Adrenal gland (tissue), 12 donors: ENCODE measurements around the gene CABP1. TPM values are rescaled to one million over a fixed set of nuclear protein-coding genes. Genes with fewer than 3 reads are reported as not detected.
A peak's percentile ranks its signal among the peaks of the same experiment; 100 is the strongest.

Source experiments
- DNase-seq, 7 donors: peaks; one replicate each; pipeline ENCODE4 v3.0.0-alpha.2; 2019 to 2020
- H3K27ac ChIP-seq, 5 donors: fragments of 200-600 bp; sonication (generic) in 4 of 5; 1 replicate in 3 of 5; 2 replicates in 2 of 5; pipeline versions ENCODE4 v1.5.1 to v1.8.0; 2016 to 2020; ENCODE audit warnings: mild to moderate bottlenecking in 1 of 5
- H3K27me3 ChIP-seq: fragments of 200-600 bp; 2 replicates; pipeline ENCODE4 v1.8.0; 2021
- H3K36me3 ChIP-seq, 2 donors: fragments of 200-600 bp; replicated peaks in 1 of 2; 1 replicate in 1 of 2; 2 replicates in 1 of 2; pipeline versions ENCODE4 v1.5.1 to v1.8.0; 2018 to 2022
- H3K4me1 ChIP-seq, 2 donors: fragments of 200-600 bp; replicated peaks in 1 of 2; 1 replicate in 1 of 2; 2 replicates in 1 of 2; pipeline versions ENCODE4 v1.5.1 to v1.8.0; 2018 to 2021
- H3K4me3 ChIP-seq, 4 donors: fragments of 200-600 bp; sonication (generic) in 3 of 4; one replicate each; pipeline ENCODE4 v1.5.1; 2016 to 2018
- H3K9me3 ChIP-seq, 3 donors: fragments of 200-600 bp; sonication (generic) in 1 of 3; replicated peaks in 1 of 3; 1 replicate in 2 of 3; 2 replicates in 1 of 3; pipeline versions ENCODE4 v1.5.1 to v1.8.0; 2016 to 2021
- POLR2A ChIP-seq, 2 donors: fragments of 450-650 bp; IDR thresholded peaks; one replicate each; pipeline ENCODE4 v1.6.1; 2017; ENCODE audit warnings: antibody characterized with exemption in 2 of 2, mild to moderate bottlenecking in 2 of 2, moderate library complexity in 1 of 2
- WGBS, 4 donors: extraction: QIAGEN DNeasy Blood & Tissue Kit in 2 of 4; methylation state at CpG; one replicate each; pipeline versions ENCODE4 v1.1.5 to v1.1.7; 2013 to 2017; 5-methylcytosine and 5-hydroxymethylcytosine counted together
- intact Hi-C, 2 donors: fragments of 100-400 bp; cut with DNase I; formaldehyde crosslinking; loops; one replicate each; pipeline versions ENCODE4 v1.14.1 to v1.15.0; 2022 to 2023
- polyA plus RNA-seq, 3 donors: library from polyadenylated mRNA; stranded (reverse); fragments of 200-250 nt in 2 of 3; fragments of 350-450 nt in 1 of 3; fragmentation: Illumina TruSeq in 1 of 3; extraction: RNeasy Lipid Tissue Mini Kit (QIAGEN cat#74804) in 1 of 3; gene quantifications; one replicate each; pipeline ENCODE4 v1.2.3, GENCODE V29; 2013 to 2014
- total RNA-seq, 9 donors: library from RNA; depleted of rRNA in 4 of 9; stranded (reverse); fragments of >200 nt in 4 of 9; fragments of 120-200 nt in 1 of 9; fragmentation: NEBNext Ultra II Directional in 1 of 9; extraction: Animal tissue kit (Norgen Biotek cat#: 25700) in 1 of 9; gene quantifications; one replicate each; pipeline versions ENCODE4 v1.1.0 to v1.2.4, GENCODE V29; 2013 to 2023
- TF ChIP-seq, protein P1 (sequence below), 6 experiments: fragments of 450-650 bp in 4 of 6; fragments of 200-600 bp in 2 of 6; sonication (generic) in 1 of 6; IDR thresholded peaks; 1 replicate in 5 of 6; 2 replicates in 1 of 6; pipeline versions ENCODE4 v1.5.1 to v1.8.0; 2016 to 2021; ENCODE audit warnings: antibody characterized with exemption in 6 of 6, mild to moderate bottlenecking in 2 of 6, moderate library complexity in 1 of 6
- donor health status: healthy with polysubstance abuse.
- donor health status: Bipolar disorder and iron deficiency.
- donor health status: DM: yes; HTN: yes; CAD: no.
- donor health status: DM: no; HTN: no; CAD: no.
- donor health status: DM: no; HTN: no; CAD: no.
- donor health status: DM: yes; HTN: yes; CAD: no.

Gene CABP1
- total and polyA plus RNA-seq, 12 donors: 0.42 to 5.1 (median 2.3) TPM; not detected in 1

DNA sequence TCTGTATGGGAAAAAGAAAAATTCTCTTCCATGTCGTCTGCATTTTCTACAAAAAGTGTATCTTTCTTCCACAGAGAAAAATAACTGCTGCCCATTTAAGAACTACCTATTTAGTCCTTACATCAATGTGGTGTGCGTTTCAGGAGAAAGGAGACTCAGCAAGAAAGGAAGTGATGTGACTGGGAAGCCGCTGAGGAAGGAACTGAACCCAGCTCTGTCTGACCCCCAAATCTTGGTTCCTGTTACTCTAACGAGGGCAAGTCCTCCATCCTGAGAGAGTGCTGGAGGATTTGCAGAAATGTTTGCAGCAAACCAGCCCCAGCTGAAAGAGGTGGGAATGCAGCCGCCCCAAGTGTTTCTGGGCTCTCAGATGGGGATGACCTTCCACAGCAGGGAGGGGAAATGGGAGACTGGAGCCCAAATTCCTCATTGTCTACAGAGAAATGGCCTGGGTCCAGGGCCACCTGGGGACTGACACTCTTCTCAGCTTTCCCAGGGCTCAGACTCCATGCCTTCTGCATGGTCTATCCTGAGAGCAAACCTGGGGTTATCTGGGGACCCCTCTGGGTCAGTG is 39.8 kb downstream of the CABP1 start:
- no peak for DNase-seq
- TF ChIP-seq POLR2A (IDR thresholded peaks at IDR 0.05): no peak
- TF ChIP-seq, protein P1, sequence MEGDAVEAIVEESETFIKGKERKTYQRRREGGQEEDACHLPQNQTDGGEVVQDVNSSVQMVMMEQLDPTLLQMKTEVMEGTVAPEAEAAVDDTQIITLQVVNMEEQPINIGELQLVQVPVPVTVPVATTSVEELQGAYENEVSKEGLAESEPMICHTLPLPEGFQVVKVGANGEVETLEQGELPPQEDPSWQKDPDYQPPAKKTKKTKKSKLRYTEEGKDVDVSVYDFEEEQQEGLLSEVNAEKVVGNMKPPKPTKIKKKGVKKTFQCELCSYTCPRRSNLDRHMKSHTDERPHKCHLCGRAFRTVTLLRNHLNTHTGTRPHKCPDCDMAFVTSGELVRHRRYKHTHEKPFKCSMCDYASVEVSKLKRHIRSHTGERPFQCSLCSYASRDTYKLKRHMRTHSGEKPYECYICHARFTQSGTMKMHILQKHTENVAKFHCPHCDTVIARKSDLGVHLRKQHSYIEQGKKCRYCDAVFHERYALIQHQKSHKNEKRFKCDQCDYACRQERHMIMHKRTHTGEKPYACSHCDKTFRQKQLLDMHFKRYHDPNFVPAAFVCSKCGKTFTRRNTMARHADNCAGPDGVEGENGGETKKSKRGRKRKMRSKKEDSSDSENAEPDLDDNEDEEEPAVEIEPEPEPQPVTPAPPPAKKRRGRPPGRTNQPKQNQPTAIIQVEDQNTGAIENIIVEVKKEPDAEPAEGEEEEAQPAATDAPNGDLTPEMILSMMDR (IDR thresholded peaks at IDR 0.05): no peak
- Histone ChIP-seq H3K4me1 (peaks cover 15 to 21% of the 10 kb centered on the region in 2 donors), H3K4me3 (no peak overlapping the region), H3K27ac (no peak overlapping the region), H3K27me3 (no peaks in the 10 kb centered on the region), H3K9me3 (no peaks in the 10 kb centered on the region), H3K36me3 (no peaks in the 10 kb centered on the region)
- intact Hi-C loops: no loop called here
- 57 to 73% (median 69%) methylated on average over 5 of the region's 5 CpGs for WGBS, 4 donors

DNA sequence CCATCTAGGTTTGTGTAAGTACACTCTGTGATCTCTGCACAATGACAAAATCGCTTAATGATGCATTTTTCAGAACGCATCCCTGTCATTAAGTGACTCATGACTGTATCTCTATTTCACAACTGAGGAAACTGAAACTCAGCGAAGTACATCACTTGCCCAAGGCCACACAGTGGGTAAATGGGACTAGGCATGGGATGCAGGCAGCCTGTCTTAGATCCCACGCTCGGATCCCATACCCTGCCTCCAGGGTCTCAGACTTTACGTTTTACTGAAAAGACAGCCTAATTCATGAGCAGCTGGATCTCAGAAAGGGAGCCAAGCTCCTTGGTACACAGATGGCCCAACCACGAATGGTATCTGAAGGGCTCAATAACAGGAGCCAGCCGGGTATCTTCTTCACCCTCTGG is 44.1 kb downstream of the CABP1 start:
- intact Hi-C loops: no loop called here

DNA sequence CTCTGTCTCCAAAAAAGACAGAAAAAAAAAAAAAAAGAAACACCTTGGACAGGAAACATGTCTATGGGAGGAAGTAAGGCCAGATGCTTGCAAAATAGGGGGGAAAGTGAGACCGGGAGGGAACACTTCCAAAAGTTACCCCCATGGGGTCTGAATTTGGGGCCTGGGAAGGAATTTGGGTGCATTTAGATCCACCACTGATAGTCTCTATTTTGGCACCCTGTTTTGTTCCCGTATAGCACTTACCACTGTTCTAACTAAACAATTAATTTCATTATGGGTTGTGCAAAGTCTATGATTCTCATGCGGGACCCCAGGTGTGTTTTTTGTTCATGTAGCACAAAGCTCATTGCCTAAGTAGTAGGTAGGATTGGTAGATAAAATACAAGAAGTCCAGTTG is 45.1 kb downstream of the CABP1 start:
- TF ChIP-seq POLR2A (IDR thresholded peaks at IDR 0.05): no peak
- TF ChIP-seq, protein P1 (IDR thresholded peaks at IDR 0.05): no peak
- no peak for DNase-seq
- Histone ChIP-seq H3K9me3 (no peaks in the 10 kb centered on the region), H3K4me3 (no peak overlapping the region), H3K36me3 (no peaks in the 10 kb centered on the region), H3K27me3 (no peaks in the 10 kb centered on the region), H3K4me1 (peaks cover 22 to 37% of the 10 kb centered on the region in 2 donors), H3K27ac (peak overlapping the region in 2 of 5 donors; percentile 19 to 93)
- WGBS, 4 donors: 55 to 69% (median 64%) methylated on average over 3 of the region's 3 CpGs
- intact Hi-C loops: no loop called here

More for the DNA sequence above, 44.1 kb downstream of the CABP1 start:
- Histone ChIP-seq H3K9me3 (no peaks in the 10 kb centered on the region), H3K4me3 (no peak overlapping the region), H3K27ac (peak overlapping the region in 4 of 5 donors; percentile 60 to 93 (median 74)), H3K36me3 (no peaks in the 10 kb centered on the region), H3K27me3 (no peaks in the 10 kb centered on the region), H3K4me1 (peaks cover 12 to 28% of the 10 kb centered on the region in 2 donors)
- TF ChIP-seq POLR2A (IDR thresholded peaks at IDR 0.05): peak in 1 of 2 donors; percentile 57
- TF ChIP-seq, protein P1 (IDR thresholded peaks at IDR 0.05): peak in 1 of 6 experiments; percentile 1
- WGBS, 4 donors: 31 to 47% (median 36%) methylated on average over 8 of the region's 8 CpGs
- DNase-seq: peak in 6 of 7 donors; percentile 68 to 81 (median 76)

DNA sequence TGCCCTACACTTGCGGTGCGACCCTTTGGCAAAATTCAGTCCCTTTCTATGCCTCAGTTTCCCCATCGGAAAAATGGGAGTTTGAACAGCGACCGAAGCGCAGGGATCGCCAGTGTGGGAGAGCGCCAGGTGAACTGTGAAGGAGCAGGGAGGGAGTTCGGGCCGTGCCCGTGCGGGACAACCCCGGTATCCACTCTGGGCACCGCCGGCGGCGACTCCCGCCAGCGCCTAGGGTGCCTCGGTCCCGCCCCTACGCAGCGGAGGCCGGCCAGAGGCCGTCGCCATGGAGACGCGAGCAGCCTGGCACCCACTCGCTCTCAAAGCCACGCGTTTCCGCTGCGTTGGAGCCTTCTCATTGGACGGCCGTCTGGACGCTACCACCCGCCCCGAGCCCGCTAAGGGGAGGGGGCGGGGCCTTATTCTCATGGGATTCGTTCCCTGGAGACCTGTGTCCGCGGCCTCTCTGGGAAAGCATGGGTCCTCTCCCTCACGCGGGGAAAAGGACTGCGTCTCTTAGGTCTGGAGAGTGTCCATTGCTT is 45.8 kb downstream of the CABP1 start:
- no peaks in the 10 kb centered on the region for H3K9me3 ChIP-seq
- intact Hi-C loops: no loop called here
- H3K27ac ChIP-seq: peak overlapping the region; percentile 78 to 94 (median 85)
- peak overlapping the region in 3 of 4 donors; percentile 59 to 92 (median 64) for H3K4me3 ChIP-seq
- peaks cover 29 to 44% of the 10 kb centered on the region in 2 donors for H3K4me1 ChIP-seq
- TF ChIP-seq, protein P1 (IDR thresholded peaks at IDR 0.05): no peak
- TF ChIP-seq POLR2A (IDR thresholded peaks at IDR 0.05): peak in 1 of 2 donors; percentile 59
- peak; percentile 98 to 99 (median 99) for DNase-seq
- WGBS, 4 donors: 0 to 1% (median 0%) methylated on average over 11 to 46 of the region's 46 CpGs
- no peaks in the 10 kb centered on the region for H3K27me3 ChIP-seq
- no peaks in the 10 kb centered on the region for H3K36me3 ChIP-seq
